NCI-H2081 treated with DMSO at 0.1 percent for 48 hours (cell line): ENCODE measurements around the gene IL3RA.
"Not testable (repeated sequence)": the region's sequence is repeated elsewhere in the genome, so short reads cannot be mapped to it uniquely, and the experiment has no call there.

ENCODE experiments used
- DNase-seq: peaks from one replicate; lab custom pipeline; 2025; lab: John Stamatoyannopoulos, UW

IL3RA gene

DNA sequence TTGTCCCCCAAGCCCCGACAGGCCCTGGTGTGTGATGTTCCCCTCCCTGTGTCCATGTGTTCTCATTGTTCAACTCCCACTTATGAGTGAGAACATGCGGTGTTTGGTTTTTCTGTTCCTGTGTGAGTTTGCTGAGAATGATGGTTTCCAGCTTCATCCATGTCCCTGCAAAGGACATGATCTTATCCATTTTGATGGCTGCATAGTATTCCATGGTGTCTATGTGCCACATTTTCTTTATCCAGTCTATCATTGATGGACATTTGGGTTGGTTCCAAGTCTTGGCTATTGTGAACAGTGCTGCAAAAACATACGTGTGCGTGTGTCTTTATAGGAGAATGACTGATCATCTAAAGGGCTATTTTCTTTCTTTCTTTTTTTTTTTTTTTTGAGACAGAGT is 4.2 kb upstream of the IL3RA start:
- DNase-seq: not testable (repeated sequence)

DNA sequence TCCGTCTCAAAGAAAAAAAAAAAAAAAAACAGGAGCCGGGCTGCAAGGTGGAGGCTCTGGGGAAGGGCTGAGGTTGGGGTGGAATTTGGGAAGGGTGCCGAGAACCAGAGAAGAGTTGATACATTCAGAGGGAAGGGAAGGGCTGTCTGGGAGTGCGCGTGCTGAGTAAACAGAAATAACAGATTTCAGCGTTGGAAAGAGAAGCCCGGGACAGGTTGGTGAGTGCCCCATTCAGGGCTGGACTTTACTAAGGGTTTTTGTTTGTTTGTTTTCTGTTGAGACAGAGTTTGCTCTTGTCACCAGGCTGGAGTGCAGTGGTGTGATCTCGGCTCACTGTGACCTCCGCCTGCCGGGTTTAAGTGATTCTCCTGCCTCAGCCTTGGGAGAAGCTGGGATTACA is 1.7 kb upstream of the IL3RA start:
- no peak for DNase-seq

DNA sequence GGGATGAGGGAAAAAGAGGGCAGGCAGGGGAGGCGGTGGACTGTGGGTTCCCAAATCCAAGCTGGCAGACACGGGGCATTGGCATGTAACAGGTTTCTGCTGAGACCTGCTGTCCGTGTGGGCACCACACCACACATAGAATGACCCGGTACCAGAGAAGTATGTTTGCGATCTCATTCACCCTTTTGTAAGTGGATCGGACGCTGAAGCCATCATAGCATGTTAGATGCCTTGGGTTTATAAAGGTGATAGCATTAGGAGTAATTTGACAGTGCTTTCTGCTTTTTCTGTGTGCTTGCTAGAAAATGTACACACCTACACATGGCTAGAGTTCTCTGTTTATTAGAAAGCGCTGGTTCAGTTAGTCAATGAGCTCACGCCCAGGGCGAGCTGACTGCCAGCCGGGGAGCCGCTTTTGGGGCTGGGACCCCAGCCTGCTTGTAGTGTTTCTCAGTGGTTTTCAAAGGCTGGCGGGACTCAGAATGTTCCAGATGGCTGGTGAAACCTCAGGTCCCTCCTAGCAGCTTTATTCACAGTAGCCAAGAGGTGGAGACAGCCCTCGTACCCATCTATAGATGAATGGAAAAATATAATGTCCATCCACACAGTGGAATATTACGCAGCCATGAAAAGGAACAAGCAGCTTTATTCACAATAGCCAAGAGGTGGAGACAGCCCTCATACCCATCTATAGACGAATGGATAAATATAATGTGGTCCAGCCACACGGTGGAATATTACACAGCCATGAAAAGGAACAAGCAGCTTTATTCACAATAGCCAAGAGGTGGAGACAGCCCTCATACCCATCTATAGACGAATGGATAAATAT is 579 bp downstream of the IL3RA start:
- DNase-seq: no peak

DNA sequence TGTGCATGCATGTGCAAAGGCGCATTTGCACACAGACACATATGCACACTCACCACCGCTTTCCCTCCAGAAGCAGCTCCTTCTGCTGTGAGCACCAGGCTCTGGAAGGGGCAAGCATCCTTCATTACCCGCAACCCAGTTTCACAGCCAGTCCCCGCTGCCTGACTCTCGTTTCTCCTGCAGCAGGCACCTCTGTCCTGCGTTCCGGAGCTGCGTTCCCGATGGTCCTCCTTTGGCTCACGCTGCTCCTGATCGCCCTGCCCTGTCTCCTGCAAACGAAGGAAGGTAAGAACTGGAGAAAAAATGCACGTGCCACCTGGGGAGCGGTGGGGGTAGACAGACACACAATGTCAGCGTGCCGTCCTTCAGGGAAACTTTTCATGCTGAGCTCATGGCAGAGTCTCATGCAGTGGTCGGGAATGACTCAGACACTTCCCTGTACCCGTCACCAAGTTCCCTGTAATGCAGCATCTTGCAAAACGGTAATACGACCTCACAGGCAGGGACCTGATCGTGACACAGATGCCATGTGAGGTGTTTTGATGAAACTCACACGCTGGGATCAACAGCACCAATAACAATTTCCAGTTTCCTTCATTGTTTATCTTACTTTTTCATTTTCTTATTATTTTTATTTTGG is 5.1 kb downstream of the IL3RA start:
- DNase-seq: no peak

DNA sequence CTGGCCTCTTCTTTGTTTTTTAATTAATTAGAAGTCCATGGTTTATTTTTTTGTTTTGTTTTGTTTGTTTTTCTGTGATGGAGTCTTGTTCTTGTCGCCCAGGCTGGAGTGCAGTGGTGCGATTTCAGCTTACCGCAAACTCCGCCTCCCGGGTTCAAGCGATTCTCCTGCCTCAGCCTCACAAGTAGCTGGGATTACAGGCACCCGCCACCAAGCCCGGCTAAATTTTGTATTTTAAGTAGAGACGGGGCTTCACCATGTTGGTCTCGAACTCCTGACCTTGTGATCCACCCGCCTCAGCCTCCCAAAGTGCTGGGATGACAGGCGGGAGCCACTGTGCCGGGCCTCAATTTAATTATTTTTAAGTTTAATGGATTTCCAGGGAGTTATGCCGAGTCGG is 13.0 kb downstream of the IL3RA start:
- not testable (repeated sequence) for DNase-seq

DNA sequence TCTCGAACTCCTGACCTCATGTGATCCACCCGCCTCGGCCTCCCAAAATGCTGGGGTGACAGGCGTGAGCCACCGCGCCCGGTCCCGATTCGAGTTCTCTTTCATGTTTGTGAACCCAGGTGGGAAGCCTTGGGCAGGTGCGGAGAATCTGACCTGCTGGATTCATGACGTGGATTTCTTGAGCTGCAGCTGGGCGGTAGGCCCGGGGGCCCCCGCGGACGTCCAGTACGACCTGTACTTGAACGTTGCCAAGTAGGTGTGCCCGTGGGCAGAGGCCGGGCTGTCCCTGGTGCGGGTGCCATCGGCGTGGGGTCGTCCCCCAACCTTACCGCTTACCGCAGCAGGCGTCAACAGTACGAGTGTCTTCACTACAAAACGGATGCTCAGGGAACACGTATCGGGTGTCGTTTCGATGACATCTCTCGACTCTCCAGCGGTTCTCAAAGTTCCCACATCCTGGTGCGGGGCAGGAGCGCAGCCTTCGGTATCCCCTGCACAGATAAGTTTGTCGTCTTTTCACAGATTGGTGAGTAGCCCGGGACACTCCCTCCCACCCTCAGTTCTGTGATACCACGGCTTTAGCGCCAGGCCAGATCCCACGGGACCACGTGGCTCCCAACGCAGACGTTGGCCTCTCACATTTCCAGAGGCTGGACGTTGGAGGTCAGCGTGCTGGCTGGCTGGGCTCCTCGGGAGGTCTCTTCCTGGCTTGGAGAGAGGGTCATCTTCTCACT is 15.6 kb downstream of the IL3RA start:
- DNase-seq: no peak

DNA sequence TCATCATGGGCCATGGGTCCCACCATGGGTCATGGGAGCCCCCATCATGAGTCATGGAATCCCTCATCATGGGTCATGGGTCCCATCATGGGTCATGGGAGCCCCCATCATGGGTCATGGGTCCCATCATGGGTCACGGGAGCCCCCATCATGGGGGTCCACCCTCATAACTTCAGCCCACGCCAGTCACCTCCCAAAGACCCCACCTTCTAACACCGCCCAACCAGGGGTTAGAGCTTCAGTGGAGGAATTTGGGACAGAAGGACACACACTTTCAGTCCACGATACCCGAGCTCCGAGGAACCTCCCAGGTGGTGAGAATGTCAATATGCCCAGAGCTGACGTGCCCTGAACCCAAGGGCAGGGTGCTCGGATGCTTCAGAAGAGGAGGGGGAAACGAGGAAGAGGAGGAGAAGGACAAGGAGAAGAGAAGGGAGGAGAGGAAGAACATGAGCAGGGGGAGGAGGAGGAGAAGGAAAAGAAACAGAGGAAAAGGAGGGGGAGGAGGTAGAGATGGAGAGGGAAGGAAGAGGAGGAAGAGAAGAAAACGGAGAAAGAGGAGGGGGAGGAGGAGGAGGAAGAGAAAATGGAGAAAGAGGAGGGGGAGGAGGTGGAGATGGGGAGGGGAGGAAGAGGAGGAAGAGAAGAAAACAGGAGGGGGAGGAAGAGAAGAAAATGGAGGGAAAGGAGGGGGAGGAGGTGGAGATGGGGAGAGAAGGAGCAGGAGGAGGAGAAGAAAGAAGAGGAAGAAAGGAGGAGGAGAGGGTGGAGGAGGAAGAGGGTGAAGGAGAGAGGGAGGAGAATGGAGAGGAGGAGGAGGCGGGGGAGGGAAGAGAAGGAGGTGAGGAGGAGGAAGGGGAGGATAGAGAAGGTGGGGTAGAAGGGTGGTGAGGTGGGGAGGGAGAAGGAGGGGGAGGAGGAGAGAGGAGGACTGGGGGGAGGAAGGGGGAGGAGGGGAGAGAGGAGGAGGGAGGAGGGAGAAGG is 17.7 kb downstream of the IL3RA start:
- DNase-seq: no peak

DNA sequence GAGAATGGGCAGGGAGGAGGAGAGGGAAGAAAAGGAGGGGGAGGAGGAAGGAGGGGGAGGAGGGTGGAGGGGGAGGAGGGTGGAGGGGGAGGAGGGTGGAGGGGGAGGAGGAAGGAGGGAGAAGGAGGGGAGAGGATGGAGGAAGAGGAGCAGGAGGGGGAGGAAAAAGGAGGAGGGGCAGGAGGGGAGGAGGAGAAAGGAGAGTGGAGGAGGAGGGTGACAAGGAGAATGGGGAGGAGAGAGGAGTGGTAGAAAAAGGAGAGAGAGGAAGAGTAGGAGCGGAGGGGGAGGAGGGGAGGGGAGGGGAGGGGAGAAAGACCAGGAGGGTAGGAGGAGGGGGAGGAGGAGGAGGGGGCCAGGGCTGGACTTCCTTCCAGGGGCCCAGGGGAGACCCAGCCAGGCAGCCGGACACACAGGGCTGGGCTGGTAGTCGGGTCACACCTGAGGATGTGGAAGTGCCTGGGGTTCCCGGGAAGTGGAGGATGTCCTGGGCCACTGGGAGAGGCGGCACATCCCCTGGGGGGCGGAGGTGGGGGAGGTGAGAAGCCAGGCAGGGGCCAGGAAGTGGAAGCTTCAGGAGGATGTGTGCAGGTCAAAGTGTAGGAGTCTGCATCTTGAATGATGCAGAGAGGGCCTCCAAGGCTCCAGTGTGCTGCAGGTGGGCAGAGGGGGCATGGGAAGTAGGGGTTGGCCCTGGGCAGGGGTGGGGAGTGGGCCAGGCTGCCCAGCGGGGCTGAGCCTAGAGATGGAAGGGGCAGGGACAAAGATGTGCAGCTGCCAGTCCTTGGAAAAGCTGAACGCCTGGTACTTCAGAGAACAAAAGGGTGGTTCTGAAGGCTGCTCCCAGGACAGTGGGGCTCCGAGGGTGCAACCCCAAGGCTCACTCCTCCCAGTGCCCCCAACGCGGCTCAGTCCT is 18.8 kb downstream of the IL3RA start:
- DNase-seq: no peak

DNA sequence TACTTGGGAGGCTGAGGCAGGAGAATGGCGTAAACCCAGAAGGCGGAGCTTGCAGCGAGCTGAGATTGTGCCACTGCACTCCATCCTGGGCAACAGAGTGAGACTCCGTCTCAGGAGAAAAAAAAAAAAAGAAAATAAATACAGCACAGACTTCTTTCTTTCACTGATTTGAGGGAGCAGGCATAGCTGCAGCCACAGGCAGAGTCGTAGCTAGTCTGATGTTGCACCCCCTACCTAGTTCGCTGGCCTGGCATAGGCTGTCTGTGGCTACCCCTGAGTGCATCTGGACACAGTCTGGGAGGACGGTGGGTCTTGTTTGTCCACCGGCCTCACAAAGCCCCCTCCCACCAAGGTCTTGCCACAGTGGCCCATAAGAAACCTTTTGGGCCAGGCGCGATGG is 21.4 kb downstream of the IL3RA start:
- DNase-seq: no peak

DNA sequence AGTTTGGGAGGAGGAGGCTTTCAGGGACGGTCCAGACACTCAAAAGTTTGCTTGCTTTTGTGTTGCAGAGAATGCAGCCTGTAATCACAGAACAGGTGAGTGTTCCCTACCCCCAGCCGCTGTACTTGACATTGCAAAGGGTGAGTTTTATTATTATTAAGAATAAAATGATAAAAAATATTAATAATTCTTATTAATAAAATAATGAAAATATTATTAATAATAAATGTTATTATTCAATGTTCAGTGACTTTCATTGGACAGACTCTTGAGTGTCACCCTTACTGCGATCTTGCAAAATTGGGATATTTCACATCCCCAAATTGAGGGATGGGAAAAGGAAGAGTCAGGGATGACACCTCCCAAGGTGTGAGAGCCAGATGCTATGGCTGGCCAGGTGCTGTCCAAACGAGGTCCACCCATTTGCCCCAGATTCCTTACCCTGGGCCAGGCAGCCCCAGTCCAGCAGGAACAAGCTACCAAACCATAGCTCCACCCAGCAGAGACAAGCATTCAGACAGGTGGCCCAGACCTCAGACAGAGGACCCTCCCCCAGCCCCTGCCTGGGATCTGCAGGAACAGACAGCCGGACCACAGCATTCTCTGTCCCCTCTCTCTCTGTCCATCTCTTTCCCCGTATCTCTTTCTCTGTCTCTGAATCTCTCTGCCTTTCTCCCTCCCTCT is 22.4 kb downstream of the IL3RA start:
- DNase-seq: no peak

DNA sequence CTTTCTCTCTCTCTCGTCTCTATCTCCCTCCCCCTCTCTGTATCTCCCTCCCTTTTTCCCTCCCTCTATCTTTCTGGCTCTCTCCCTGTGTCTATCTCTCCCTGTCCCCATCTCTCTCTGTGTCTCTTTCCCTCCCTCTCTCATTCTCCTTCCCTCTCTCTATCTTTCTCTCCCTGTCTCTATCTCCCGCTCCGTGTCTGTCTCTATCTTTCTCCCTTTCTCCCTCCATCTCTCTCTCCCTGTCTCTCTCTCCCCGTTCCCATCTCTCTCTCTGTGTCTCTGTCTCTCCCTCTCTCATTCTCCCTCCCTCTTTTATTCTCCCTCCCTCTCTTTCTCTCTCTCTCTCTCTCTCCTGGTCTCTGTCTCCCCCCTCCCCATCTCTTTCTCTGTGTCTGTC is 22.9 kb downstream of the IL3RA start:
- DNase-seq: no peak

DNA sequence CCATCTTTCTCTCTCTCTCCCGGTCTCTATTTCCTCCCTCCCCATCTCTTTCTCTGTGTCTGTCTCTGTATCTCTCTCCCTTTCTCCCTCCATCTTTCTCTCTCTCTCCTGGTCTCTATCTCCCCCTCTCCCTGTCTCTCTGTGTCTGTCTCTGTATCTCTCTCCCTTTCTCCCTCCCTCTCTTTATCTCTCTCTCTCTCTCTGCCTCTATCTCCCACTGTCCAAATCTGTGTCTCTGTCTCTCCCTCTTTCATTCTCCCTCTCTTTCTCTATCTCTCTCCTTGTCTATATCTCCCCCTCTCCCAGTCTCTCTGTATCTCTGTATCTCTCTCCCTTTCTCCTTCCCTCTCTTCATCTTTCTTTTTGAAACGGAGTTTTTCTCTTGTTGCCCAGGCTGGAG is 23.6 kb downstream of the IL3RA start:
- no peak for DNase-seq

DNA sequence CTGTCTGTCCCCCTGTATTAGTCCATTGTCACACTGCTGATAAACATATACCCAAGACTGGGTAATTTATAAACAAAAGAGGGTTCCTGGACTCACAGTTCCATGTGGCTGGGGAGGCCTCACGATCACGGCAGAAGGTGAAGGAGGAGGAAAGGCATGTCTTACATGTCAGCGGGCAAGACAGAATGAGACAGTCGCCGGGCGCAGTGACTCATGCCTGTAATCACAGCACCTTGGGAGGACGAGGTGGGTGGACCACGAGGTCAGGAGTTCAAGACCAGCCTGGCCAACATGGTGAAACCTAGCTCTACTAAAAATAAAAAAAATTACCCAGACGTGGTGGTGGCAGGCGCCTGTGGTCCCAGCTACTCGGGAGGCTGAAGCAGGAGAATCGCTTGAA is 24.7 kb downstream of the IL3RA start:
- no peak for DNase-seq

DNA sequence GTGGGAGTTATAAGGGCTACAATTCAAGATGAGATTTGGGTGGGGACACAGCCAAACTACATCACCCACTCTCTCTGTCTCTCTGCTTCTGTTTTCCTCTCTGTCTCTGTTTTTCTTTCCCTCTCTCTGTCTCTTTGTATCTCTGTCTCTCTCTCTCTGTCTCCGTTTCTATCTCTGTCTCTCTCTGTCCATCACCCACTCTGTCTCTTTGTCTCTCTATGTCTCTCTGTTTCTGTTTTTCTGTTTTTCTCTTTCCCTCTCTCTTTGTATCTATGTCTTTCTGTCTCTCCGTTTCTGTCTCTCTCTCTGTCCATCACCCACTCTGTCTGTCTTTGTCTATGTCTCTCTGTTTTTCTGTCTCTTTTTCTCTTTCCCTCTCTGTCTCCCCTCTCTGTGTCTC is 25.3 kb downstream of the IL3RA start:
- DNase-seq: no peak

DNA sequence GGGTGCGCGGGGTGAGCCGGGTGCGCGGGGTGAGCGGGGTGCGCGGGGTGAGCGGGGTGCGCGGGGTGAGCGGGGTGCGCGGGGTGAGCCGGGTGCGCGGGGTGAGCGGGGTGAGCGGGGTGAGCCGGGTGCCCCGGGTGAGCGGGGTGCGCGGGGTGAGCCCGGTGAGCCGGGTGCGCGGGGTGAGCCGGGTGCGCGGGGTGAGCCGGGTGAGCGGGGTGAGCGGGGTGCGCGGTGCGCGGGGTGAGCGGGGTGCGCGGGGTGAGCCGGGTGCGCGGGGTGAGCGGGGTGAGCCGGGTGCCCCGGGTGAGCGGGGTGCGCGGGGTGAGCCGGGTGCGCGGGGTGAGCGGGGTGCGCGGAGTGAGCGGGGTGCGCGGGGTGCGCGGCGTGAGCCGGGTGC is 29.8 kb downstream of the IL3RA start:
- not testable (repeated sequence) for DNase-seq

DNA sequence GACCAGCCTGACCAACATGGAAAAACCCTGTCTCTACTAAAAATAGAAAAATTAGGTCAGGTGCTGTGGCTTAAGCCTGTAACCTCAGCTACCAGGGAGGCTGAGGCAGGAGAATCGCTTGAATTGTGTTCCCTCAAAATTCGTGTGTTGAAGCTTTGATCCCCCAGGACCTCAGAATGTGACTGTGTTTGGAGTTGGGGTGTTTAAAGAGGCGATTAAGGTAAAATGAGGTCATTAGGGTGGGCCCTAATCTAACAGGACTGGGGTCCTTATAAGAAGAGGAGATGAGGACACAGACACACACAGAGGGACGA is 31.8 kb downstream of the IL3RA start:
- DNase-seq: no peak

DNA sequence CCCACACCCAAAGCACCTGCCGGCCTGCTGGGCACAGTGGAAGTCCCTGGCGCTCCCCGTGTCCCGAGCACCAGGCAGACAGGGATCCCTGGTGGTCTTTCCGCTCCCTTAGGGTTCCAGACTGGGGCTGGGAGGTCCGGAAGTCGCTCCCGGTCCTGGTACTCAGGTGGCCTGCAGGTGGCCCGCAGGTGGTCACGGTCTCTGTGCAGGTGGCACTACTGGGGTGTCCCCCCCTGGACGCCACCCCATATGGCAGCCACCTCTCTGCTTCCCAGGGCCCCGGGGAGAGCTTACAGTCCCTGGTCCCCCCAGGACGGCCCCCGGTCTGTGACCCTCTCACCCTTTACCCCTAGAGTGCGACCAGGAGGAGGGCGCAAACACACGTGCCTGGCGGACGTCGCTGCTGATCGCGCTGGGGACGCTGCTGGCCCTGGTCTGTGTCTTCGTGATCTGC is 41.7 kb downstream of the IL3RA start:
- DNase-seq: no peak

DNA sequence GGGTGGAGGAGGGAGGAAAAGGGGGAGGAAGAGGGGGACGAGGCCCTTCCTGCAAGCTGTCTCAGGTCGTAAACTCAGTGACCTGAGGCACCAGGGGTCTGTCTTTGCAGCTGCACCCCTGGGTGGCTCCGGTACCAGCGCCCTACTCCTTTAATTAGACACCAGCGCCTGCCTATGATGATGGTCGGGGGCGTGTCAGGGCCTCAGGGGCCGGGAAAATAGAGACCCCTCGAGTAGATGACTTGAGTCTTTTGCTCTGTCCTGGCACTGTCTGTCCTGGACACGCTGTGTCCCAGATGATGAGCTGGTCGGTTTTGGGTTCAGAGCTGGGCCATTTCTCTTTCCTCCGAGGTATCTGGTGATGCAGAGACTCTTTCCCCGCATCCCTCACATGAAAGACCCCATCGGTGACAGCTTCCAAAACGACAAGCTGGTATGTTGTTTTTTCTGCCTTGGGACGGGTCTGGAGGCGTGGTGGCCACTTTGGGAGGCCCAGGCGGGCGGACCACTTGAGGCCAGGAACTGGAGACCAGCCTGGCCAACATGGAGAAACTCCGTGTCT is 44.2 kb downstream of the IL3RA start:
- no peak for DNase-seq

DNA sequence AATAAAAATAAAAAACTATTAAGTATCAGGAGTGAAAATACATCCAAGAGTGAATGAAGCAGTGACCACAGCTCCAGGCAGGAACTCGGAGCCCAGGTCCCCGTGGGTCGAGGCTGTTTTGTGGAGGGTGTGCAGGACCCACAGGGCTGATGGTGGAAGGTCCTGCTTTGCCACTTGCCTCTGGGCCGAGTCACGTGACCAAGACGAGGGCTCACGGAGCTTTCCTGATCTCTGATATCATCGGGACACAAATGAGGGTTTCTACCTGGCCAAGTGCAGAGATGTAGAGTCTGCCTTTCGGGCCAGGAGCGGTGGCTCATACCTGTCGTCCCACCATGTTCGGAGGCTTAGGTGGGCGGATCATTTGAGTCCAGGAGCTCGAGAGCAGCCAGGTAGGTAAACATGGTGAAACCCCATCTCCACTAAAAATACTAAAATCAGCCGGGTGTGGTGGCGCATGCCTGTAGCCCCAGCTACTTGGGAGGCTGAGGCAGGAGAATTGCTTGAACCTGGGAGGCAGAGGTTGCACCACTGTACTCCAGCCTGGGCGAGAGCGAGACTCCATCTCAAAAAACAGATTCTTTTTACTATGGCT is 48.2 kb downstream of the IL3RA start:
- no peak for DNase-seq
